ENCODE results near the gene DIAPH1.

Gene DIAPH1

GRCh38 chr5:141487131-141487530 is 131.7 kb downstream of the DIAPH1 start:
- TF ChIP-seq CTCF (IDR thresholded peaks at IDR 0.05) (no peak), ZFX (IDR thresholded peaks at IDR 0.05; ENCODE audit: borderline replicate concordance) (no peak)
- no peak overlapping the region for H3K27ac ChIP-seq

GRCh38 chr5:141486091-141486490 is 132.7 kb downstream of the DIAPH1 start:
- TF ChIP-seq CTCF (IDR thresholded peaks at IDR 0.05): no peak
- no peak for TF ChIP-seq ZFX (IDR thresholded peaks at IDR 0.05; ENCODE audit: borderline replicate concordance)
- no peak overlapping the region for H3K27ac ChIP-seq

GRCh38 chr5:141485321-141486055 is 133.3 kb downstream of the DIAPH1 start:
- H3K27ac ChIP-seq: no peak overlapping the region
- TF ChIP-seq ZFX (IDR thresholded peaks at IDR 0.05; ENCODE audit: borderline replicate concordance) (no peak), CTCF (IDR thresholded peaks at IDR 0.05) (no peak)

GRCh38 chr5:141484641-141485311 is 134.0 kb downstream of the DIAPH1 start, which contains the start of gene PCDHGC4:
Gene PCDHGC4 (plus strand): TSS chr5:141485030. CDS start chr5:141485174, 144 bp downstream.
- H3K27ac ChIP-seq: 0 out of 2 replicates have a peak within 1 kb of the TSS, but pooled peaks have one; percentile 10
- no peak for TF ChIP-seq CTCF (IDR thresholded peaks at IDR 0.05)
- no peak for TF ChIP-seq ZFX (IDR thresholded peaks at IDR 0.05; ENCODE audit: borderline replicate concordance)

- TF ChIP-seq ZFX (IDR thresholded peaks at IDR 0.05; ENCODE audit: borderline replicate concordance): no peak
- no peak for TF ChIP-seq CTCF (IDR thresholded peaks at IDR 0.05)
- H3K27ac ChIP-seq: 0 out of 2 replicates have a peak overlapping the region, but pooled peaks have one; percentile 10
These were observed 134.5 kb downstream of the DIAPH1 start for GRCh38 chr5:141484310-141484640.

- no peak overlapping the region for H3K27ac ChIP-seq
- TF ChIP-seq CTCF (IDR thresholded peaks at IDR 0.05) (no peak), ZFX (IDR thresholded peaks at IDR 0.05; ENCODE audit: borderline replicate concordance) (no peak)
These were observed 134.9 kb downstream of the DIAPH1 start for GRCh38 chr5:141483902-141484301.

GRCh38 chr5:141479776-141480175 is 139.0 kb downstream of the DIAPH1 start:
- H3K27ac ChIP-seq: no peak overlapping the region
- TF ChIP-seq ZFX (IDR thresholded peaks at IDR 0.05; ENCODE audit: borderline replicate concordance) (no peak), CTCF (IDR thresholded peaks at IDR 0.05) (no peak)

All from 22Rv1 (cell line).